Kidney glomerular epithelial cell (primary cell): ENCODE data around the gene ZMIZ1.

Experiments
- DNase-seq: peaks from one replicate; lab custom pipeline; 2025; lab: John Stamatoyannopoulos, UW

The ZMIZ1 gene

GRCh38 chr10:79155301-79156081, 86.7 kb downstream of the ZMIZ1 start:
- DNase-seq, result no peak

DNA sequence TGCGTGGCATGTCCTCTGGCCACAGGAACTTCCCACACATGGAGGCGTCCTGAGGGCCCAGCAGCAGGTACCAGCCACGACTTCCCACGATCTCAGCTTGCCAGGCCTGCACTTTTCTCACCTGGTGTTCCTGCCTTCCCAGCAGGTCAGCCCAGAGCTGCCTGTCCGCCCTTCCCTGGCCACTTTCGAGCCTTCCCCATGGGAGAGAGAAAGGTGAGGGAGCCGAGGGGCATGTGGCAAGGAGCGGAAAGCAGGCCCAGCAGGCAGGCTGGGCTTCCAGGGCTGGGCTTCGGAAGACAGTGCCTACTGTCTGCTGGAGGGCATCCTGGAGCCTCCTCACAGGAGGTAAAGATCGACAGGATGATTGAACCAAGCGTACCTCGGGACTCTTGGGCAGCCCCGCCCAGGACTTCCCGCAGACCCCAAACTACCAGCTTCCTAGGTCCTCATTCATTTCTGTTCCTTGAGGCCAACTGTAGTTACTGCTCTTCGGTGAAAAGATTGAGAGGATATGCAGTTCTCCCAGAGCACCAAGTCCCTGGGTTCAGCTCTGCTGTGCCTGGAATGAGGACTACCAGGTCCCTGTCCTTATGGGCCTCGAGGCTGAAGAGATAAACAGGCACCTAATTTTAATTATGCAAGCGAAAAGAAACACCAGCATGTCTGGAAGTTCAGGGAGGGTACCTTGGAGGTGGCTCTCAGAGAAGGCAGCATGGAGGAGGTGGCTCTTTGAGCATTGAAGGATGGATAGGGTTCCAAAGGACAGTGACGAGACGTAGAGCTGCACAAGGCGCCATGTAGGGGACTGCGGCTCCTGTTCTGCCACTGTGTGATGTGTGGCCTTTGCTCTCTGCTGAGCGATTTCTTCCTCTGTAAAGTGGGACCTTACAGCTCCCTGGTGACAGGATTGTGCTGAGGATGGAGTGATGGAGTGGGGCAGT, 87.8 kb downstream of the ZMIZ1 start:
- DNase-seq, result no peak

- no peak for DNase-seq
Observed at GRCh38 chr10:79158004-79158340, 89.2 kb downstream of the ZMIZ1 start.

DNA sequence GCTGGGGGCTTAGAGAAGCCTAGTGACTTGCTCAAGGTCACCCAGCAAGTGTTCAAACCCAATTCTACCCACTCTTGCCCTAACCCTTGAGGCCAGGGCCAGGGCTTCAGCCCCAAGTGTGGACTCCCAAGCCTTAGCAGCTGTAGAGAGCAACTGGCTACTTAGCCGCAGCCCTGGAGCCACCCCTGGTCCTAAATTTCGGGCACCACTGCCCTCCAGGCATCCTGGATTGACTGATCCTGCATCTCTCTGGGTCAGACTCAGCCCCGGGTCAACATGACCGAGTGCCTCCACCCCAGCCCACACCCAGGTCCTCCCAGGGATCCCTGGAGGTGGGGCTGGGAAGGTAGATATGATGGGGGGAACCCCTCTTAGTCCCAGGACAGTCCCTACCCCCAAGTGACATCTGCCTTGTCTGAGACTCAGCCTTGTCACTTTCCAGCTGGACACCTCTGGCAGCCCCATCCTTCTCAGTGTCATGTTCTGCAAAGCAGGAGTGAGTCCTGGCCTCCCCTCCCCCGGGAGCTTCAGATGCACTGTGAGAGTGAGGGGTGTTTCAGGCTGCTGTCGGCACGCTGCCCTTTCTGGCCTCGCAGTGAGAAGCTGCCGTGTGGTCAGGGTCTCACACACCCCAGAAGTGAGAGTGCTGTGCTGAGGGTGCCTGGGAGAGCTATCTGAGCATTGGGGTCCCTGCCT, 89.8 kb downstream of the ZMIZ1 start:
- no peak for DNase-seq

DNA sequence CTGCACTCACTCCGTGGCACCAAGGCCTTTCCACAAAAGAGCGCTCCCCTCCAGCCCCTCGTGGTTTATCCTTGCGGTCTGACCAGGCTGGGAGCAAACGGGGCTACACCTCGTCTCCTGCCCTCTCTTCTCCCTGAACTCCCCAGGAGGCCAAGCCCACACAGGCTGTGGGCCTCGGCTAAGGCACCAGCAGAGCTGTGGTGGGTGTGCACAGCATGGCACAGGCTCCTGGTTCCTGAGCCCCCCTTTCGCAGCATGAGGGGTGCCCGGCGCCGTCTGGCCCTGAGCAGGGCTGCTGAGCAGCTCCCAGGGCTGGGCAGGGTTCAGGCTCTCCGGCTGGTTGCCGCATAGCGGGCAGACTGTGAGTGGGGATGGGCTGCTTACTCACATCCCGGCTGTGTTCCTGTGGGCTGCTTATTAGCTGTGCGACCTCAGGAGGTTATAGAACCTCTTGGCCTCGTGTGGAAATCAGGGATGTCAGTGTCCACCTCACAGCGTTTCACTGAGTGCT, 90.4 kb downstream of the ZMIZ1 start:
- peak; percentile 61 for DNase-seq

DNA sequence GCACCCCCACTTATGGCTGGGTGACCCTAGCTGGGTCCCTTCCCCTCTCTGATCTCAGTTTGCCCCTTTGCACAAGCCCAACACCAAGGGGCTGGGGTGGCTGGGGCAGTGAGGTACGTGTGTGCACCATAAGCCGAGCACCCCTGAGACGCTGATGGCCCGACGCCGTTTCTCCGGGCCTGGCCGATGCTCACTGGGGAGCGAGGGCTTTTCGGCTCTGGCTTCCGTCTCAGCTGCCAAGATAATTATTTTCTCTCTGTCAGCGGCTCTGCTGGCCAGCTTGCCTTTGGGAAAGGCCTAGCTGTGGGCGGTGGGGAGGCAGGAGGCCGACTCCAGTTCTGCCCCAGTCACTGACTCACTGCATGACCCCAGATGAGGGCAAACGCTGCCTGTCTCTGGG, 91.0 kb downstream of the ZMIZ1 start:
- DNase-seq, result no peak

GRCh38 chr10:79160191-79160590, 91.4 kb downstream of the ZMIZ1 start:
- no peak for DNase-seq

- no peak for DNase-seq
Observed at GRCh38 chr10:79161557-79161956, 92.8 kb downstream of the ZMIZ1 start.

DNA sequence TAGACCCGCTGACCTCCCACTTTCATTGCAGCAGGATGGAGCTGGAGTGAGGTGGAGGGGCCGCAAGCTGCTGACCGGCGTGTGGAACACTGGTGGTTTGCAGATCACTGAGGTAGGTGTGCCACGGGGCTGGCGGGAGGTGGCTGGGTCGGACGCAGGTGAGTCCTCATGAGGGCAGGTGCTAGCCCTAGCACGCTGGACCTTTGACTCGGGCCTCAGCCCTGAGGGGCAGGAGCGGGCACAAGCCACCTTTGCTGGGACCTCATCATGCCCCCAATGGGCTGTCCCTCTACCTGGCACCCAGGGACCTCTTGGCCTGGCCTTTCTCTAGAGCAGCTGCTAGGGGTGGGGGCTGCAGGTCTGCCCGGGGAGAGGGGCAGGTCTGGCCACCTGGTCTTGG, 93.3 kb downstream of the ZMIZ1 start:
- no peak for DNase-seq

GRCh38 chr10:79162861-79163665, 94.3 kb downstream of the ZMIZ1 start:
- peak; percentile 47 for DNase-seq

- DNase-seq, result no peak
Observed at GRCh38 chr10:79163666-79163975, 94.9 kb downstream of the ZMIZ1 start.

- DNase-seq, result no peak
Observed at GRCh38 chr10:79164075-79164474, 95.3 kb downstream of the ZMIZ1 start.

GRCh38 chr10:79165070-79165778, 96.5 kb downstream of the ZMIZ1 start:
- no peak for DNase-seq

DNA sequence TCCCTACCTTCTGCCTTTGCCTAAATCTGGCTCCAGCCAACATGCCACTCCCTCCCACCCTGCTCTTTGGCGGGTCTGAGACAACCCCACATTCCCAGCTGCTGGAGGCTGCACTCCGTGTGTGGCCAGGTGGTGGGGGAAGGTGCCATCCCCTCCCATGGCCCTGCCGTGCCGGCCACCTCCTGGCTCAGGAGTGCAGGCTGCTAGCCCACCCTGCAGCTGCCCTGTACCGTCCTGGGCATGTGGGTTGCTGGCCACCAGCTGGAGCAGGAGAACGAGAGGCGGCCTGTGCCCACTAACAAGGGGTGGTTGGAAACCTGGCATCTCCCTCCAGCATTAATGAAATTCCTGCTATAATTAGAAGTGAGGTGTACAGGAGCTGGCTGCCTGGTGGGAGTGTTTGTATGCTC, 97.6 kb downstream of the ZMIZ1 start:
- no peak for DNase-seq

GRCh38 chr10:79166741-79167140, 98.0 kb downstream of the ZMIZ1 start:
- DNase-seq, result no peak

GRCh38 chr10:79167537-79167936, 98.8 kb downstream of the ZMIZ1 start:
- DNase-seq, result no peak

DNA sequence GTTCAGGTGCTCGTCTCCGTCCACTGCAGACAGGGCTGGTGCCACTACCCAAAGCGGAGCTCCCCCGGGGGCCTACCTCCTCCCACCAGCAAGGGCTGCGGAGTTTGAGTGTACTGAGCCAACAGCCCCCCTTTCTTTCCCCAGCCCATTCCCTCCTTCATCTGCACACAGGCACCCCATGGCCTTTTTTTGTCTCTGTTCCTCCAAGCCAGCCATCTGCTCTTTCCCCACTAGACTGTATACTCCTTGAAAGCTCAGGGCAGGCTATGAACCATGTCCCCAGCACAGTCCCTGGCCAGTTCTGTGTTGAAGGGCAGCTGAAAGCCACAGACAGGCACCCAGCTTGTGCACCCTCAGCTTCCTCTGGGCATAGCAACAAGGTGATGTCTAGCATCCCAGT, 99.4 kb downstream of the ZMIZ1 start:
- no peak for DNase-seq

GRCh38 chr10:79170226-79170752, 101.5 kb downstream of the ZMIZ1 start:
- no peak for DNase-seq

DNA sequence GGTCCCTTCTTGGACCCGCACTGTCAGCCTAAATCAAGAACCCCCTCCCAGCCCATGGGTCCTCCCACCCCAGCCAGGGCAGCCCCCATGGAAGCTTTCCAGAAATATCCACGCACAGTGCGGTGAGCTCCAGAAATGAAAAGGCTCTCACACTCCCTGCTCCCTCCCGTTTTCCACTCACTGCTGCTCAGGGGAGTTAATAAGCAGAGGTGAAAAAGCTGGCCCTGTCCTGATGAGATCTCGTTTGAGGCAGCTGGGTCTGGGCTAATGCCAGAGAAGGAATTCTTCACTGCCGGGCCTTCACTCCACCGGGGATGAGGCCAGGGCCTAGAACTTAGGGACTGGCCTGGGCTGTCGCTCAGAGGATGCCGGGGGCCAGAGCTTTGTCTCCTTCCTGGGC, 102.2 kb downstream of the ZMIZ1 start:
- no peak for DNase-seq

DNA sequence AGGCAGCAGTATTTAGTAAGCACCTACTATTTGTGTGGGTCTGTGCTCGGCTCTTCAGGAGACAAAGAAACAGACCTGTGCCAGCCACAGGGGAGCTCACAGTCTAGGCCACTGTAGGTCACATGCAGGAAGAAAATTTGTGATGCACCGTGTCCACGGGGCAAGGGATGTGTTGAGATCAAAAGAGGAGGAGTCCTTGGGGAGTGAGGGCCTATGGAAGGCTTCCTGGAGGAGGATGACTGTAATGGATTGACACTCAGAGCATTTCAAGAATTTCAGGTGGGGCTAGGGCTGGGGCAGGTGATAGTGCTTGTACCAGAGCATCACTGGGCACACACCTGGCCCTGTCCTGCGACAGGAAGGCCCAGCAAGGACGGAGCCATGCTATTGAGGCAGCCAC, 102.7 kb downstream of the ZMIZ1 start:
- no peak for DNase-seq

DNA sequence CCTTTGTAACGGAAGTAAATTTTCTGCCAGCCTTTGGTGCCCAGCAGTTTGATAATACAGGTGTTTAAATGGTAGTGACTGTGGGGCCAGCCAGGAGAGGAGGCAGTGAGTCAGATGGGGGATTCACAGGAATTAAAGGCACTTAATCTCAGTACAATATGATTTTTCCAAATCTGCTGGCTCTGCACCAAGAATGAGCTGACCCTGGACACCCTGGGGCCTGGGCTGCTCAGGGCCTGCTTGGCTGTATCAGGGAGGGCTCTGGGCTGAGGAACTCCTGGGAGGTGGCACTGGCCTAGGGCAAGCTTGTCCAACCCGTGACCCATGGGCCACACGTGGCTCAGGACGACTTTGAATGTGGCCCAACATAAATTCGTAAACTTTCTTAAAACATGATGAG, 104.1 kb downstream of the ZMIZ1 start:
- no peak for DNase-seq
